ENCODE results near the gene NPAS3.

- TF ChIP-seq ZNF780A (CRISPR knock-in tag; IDR thresholded peaks at IDR 0.05): no peak
- no peak for TF ChIP-seq ZBTB21 (CRISPR knock-in tag; IDR thresholded peaks at IDR 0.05)
- no peak for TF ChIP-seq SNRNP70 (IDR thresholded peaks at IDR 0.05; ENCODE audit: low read depth, low read length)
These were observed 525.1 kb downstream of the NPAS3 start for GRCh38 chr14:33463731-33464130.

All from HepG2 (cell line).